ENCODE results near the gene UBB.
A peak's percentile ranks its signal among the peaks of the same experiment; 100 is the strongest.

Gene UBB

DNA sequence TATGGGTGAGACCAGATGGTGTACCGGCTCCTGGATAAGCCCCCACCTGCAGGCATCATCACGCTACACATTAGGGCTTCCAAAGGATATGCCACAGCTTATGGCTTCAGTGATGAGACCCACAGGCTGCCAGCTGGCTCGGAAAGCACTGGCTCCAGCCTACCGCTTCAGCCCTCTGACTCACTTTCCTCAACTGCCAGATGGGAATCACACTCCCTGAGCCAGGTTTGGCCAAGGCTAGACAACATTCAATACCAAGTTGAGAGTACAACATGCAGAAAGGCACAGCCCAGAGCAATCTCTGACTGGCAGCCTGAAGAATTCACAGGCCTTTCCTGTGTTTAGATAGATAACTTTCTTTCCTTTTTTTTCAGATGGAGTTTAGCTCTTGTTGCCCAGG, 37.9 kb upstream of the UBB start:
- H3K79me2 ChIP-seq (ENCODE audit: control insufficient read depth, insufficient read depth, low read length, poor library complexity): no peaks in the 10 kb centered on the region
- no peak for DNase-seq

DNA sequence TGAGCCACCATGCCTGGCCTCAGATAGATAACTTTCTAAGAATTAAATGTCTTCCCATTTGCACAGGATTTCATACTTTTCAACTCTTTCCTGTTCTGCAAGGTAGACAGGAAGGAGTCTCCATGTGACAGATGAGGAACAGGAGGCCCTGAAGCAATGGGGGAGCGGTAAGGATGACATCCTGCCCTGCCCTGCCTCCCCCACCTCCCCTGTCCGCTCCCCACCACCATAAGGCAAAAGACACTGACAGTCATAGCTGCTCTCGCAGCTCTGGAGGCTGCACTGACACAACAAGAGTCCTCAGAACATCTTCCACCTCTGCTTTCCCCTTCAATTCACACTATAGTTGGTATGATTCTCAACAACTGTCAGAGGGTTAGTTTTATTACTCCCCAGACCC, 37.3 kb upstream of the UBB start:
- no peak overlapping the region for H3K4me2 ChIP-seq (ENCODE audit: low read length)
- no peak overlapping the region for H3K4ac ChIP-seq (ENCODE audit: low read depth, low read length)
- H3K27ac ChIP-seq (ENCODE audit: low read depth, low read length): no peak overlapping the region
- H3K9ac ChIP-seq (ENCODE audit: low read length): no peak overlapping the region
- H3K23ac ChIP-seq (ENCODE audit: low read length): no peak overlapping the region
- no peak overlapping the region for H4K91ac ChIP-seq (ENCODE audit: low read depth, low read length)
- no peak overlapping the region for H3K18ac ChIP-seq (ENCODE audit: low read length)
- DNase-seq: no peak
- no peaks in the 10 kb centered on the region for H3K36me3 ChIP-seq (ENCODE audit: control insufficient read depth in 1 of 2, insufficient read depth in 2 of 2, low read length in 2 of 2)
- no peak overlapping the region for H4K12ac ChIP-seq (ENCODE audit: low read depth, low read length)
- H3K4me3 ChIP-seq (ENCODE audit: low read depth, low read length): no peak overlapping the region
- H3K9me3 ChIP-seq (ENCODE audit: insufficient read depth, low read depth, low read length): no peaks in the 10 kb centered on the region
- no CpG with 5 or more reads among the region's 3 CpGs for WGBS (ENCODE audit: extremely low coverage, insufficient coverage, insufficient read length)
- H4K8ac ChIP-seq (ENCODE audit: low read depth, low read length): no peak overlapping the region
- H2BK5ac ChIP-seq (ENCODE audit: low read depth, low read length, poor library complexity): no peak overlapping the region
- no peaks in the 10 kb centered on the region for H3K27me3 ChIP-seq (ENCODE audit: insufficient read depth, low read length)
- no peaks in the 10 kb centered on the region for H3K79me2 ChIP-seq (ENCODE audit: control insufficient read depth, insufficient read depth, low read length, poor library complexity)
- H2BK12ac ChIP-seq (ENCODE audit: low read length): no peak overlapping the region
- no peak overlapping the region for H2BK120ac ChIP-seq (ENCODE audit: insufficient read depth, low read length, poor library complexity)
- no peak overlapping the region for H2AFZ ChIP-seq (ENCODE audit: insufficient read depth, low read length, poor library complexity)
- no peaks in the 10 kb centered on the region for H3K79me1 ChIP-seq (ENCODE audit: low read length)
- H3K4me1 ChIP-seq (ENCODE audit: control insufficient read depth in 1 of 2, insufficient read depth in 2 of 2, low read length in 2 of 2): peaks cover 0 to 4% of the 10 kb centered on the region in 2 experiments
- H3K14ac ChIP-seq (ENCODE audit: low read length): no peak overlapping the region
- H2AK5ac ChIP-seq (ENCODE audit: low read length): no peak overlapping the region

More for the DNA sequence above, 37.9 kb upstream of the UBB start:
- H3K9me3 ChIP-seq (ENCODE audit: insufficient read depth, low read depth, low read length): no peaks in the 10 kb centered on the region
- H3K4me3 ChIP-seq (ENCODE audit: low read depth, low read length): no peak overlapping the region
- no peak overlapping the region for H3K27ac ChIP-seq (ENCODE audit: low read depth, low read length)
- H2BK5ac ChIP-seq (ENCODE audit: low read depth, low read length, poor library complexity): no peak overlapping the region
- H2BK12ac ChIP-seq (ENCODE audit: low read length): no peak overlapping the region
- no peak overlapping the region for H3K4me2 ChIP-seq (ENCODE audit: low read length)
- no peak overlapping the region for H3K14ac ChIP-seq (ENCODE audit: low read length)
- no peak overlapping the region for H2AK5ac ChIP-seq (ENCODE audit: low read length)
- H3K36me3 ChIP-seq (ENCODE audit: control insufficient read depth in 1 of 2, insufficient read depth in 2 of 2, low read length in 2 of 2): no peaks in the 10 kb centered on the region
- H2BK120ac ChIP-seq (ENCODE audit: insufficient read depth, low read length, poor library complexity): no peak overlapping the region
- no peak overlapping the region for H4K8ac ChIP-seq (ENCODE audit: low read depth, low read length)
- no peaks in the 10 kb centered on the region for H3K27me3 ChIP-seq (ENCODE audit: insufficient read depth, low read length)
- peak overlapping the region; percentile 2 for H4K12ac ChIP-seq (ENCODE audit: low read depth, low read length)
- no CpG with 5 or more reads among the region's 4 CpGs for WGBS (ENCODE audit: extremely low coverage, insufficient coverage, insufficient read length)
- no peak overlapping the region for H3K4ac ChIP-seq (ENCODE audit: low read depth, low read length)
- no peaks in the 10 kb centered on the region for H3K79me1 ChIP-seq (ENCODE audit: low read length)
- no peak overlapping the region for H3K9ac ChIP-seq (ENCODE audit: low read length)
- H3K4me1 ChIP-seq (ENCODE audit: control insufficient read depth in 1 of 2, insufficient read depth in 2 of 2, low read length in 2 of 2): peaks cover 0 to 4% of the 10 kb centered on the region in 2 experiments
- no peak overlapping the region for H2AFZ ChIP-seq (ENCODE audit: insufficient read depth, low read length, poor library complexity)
- no peak overlapping the region for H4K91ac ChIP-seq (ENCODE audit: low read depth, low read length)
- H3K23ac ChIP-seq (ENCODE audit: low read length): no peak overlapping the region
- H3K18ac ChIP-seq (ENCODE audit: low read length): no peak overlapping the region

DNA sequence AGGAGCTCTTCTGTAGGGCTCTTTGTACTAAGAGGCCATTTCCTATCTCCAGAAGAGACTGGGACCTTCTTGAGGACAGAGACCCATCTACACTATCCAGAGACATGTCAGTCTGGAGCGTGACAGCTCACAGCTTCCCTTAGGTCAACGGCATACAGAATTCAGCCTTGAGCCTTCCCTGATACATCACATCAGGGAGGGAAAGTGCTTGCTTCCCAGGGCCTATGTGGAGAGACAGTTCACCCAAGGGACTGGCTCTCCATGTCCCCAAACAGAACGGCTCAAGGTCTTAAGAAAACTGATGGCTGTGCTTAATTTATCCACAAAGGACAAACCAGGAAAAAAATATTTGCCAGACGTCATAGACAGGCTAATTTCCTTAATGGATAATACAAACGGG, 35.3 kb upstream of the UBB start:
- Histone ChIP-seq H4K12ac (ENCODE audit: low read depth, low read length) (no peak overlapping the region), H4K8ac (ENCODE audit: low read depth, low read length) (no peak overlapping the region), H2BK12ac (ENCODE audit: low read length) (no peak overlapping the region), H3K4me1 (ENCODE audit: control insufficient read depth in 1 of 2, insufficient read depth in 2 of 2, low read length in 2 of 2) (peaks cover 0 to 4% of the 10 kb centered on the region in 2 experiments), H2BK120ac (ENCODE audit: insufficient read depth, low read length, poor library complexity) (no peak overlapping the region), H3K23ac (ENCODE audit: low read length) (no peak overlapping the region), H4K91ac (ENCODE audit: low read depth, low read length) (no peak overlapping the region), H3K79me2 (ENCODE audit: control insufficient read depth, insufficient read depth, low read length, poor library complexity) (no peaks in the 10 kb centered on the region), H3K4me3 (ENCODE audit: low read depth, low read length) (no peak overlapping the region), H3K4ac (ENCODE audit: low read depth, low read length) (no peak overlapping the region), H3K14ac (ENCODE audit: low read length) (no peak overlapping the region), H2BK5ac (ENCODE audit: low read depth, low read length, poor library complexity) (no peak overlapping the region), H2AFZ (ENCODE audit: insufficient read depth, low read length, poor library complexity) (no peak overlapping the region), H3K9ac (ENCODE audit: low read length) (no peak overlapping the region), H3K36me3 (ENCODE audit: control insufficient read depth in 1 of 2, insufficient read depth in 2 of 2, low read length in 2 of 2) (peaks cover 2 to 4% of the 10 kb centered on the region in 2 experiments), H3K27me3 (ENCODE audit: insufficient read depth, low read length) (no peaks in the 10 kb centered on the region), H3K18ac (ENCODE audit: low read length) (no peak overlapping the region), H3K27ac (ENCODE audit: low read depth, low read length) (no peak overlapping the region), H3K79me1 (ENCODE audit: low read length) (no peaks in the 10 kb centered on the region), H3K4me2 (ENCODE audit: low read length) (no peak overlapping the region), H2AK5ac (ENCODE audit: low read length) (no peak overlapping the region), H3K9me3 (ENCODE audit: insufficient read depth, low read depth, low read length) (no peaks in the 10 kb centered on the region)
- no CpG with 5 or more reads among the region's 5 CpGs for WGBS (ENCODE audit: extremely low coverage, insufficient coverage, insufficient read length)
- DNase-seq: no peak

DNA sequence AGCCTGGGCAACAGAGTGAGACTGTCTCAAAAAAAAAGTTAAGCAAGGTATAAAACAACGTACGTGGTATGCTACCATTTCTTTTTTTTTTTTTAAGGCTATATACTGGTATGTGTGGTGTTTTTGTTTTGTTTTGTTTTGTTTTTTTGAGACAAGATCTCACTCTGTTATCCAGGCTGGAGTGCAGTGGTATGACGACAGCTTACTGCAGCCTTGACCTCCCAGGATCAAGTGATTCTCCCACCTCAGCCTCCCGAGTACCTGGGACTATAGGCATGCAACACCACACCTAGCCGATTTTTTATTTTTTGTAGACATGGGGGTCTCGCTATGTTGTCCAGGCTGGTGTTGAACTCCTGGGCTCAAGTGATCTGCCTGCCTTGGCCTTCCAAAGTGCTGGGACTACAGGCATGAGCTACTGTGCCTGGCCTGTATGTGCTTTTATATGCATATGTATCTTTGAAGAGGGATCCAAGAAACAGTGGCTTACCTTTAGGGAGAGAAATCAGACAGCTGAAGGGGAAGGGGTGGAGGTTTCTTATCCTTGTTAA, 34.1 kb upstream of the UBB start:
- Histone ChIP-seq H2BK12ac (ENCODE audit: low read length) (no peak overlapping the region), H4K12ac (ENCODE audit: low read depth, low read length) (no peak overlapping the region), H3K4me3 (ENCODE audit: low read depth, low read length) (no peak overlapping the region), H3K4me1 (ENCODE audit: control insufficient read depth in 1 of 2, insufficient read depth in 2 of 2, low read length in 2 of 2) (peaks cover 0 to 4% of the 10 kb centered on the region in 2 experiments), H3K14ac (ENCODE audit: low read length) (no peak overlapping the region), H3K36me3 (ENCODE audit: control insufficient read depth in 1 of 2, insufficient read depth in 2 of 2, low read length in 2 of 2) (peaks cover 2 to 4% of the 10 kb centered on the region in 2 experiments), H3K27ac (ENCODE audit: low read depth, low read length) (no peak overlapping the region), H3K23ac (ENCODE audit: low read length) (no peak overlapping the region), H3K79me2 (ENCODE audit: control insufficient read depth, insufficient read depth, low read length, poor library complexity) (no peaks in the 10 kb centered on the region), H3K79me1 (ENCODE audit: low read length) (no peaks in the 10 kb centered on the region), H3K9me3 (ENCODE audit: insufficient read depth, low read depth, low read length) (no peaks in the 10 kb centered on the region), H4K8ac (ENCODE audit: low read depth, low read length) (no peak overlapping the region), H2AK5ac (ENCODE audit: low read length) (no peak overlapping the region), H2AFZ (ENCODE audit: insufficient read depth, low read length, poor library complexity) (no peak overlapping the region), H3K9ac (ENCODE audit: low read length) (no peak overlapping the region), H3K18ac (ENCODE audit: low read length) (no peak overlapping the region), H4K91ac (ENCODE audit: low read depth, low read length) (no peak overlapping the region), H3K4me2 (ENCODE audit: low read length) (no peak overlapping the region), H3K4ac (ENCODE audit: low read depth, low read length) (no peak overlapping the region), H2BK5ac (ENCODE audit: low read depth, low read length, poor library complexity) (no peak overlapping the region), H3K27me3 (ENCODE audit: insufficient read depth, low read length) (peaks cover under 1% of the 10 kb centered on the region), H2BK120ac (ENCODE audit: insufficient read depth, low read length, poor library complexity) (no peak overlapping the region)
- DNase-seq: no peak
- no CpG with 5 or more reads among the region's 6 CpGs for WGBS (ENCODE audit: extremely low coverage, insufficient coverage, insufficient read length)

All from trophoblast cell (in vitro differentiated cells and primary cell).